ENCODE data around the gene CYP4A22.
"Not testable (repeated sequence)": the region's sequence is repeated elsewhere in the genome, so short reads cannot be mapped to it uniquely, and the experiment has no call there.

The CYP4A22 gene

GRCh38 chr1:47137198-47137597 is at the start of gene CYP4A22:
Gene CYP4A22, plus strand, starts transcription at chr1:47137441. Its CDS starts 45 bp downstream, at chr1:47137486.
- DNase-seq (ENCODE audit: low read depth in 4 of 4, low spot score in 1 of 4) = no peak

GRCh38 chr1:47089356-47089755 is 47.9 kb upstream of the CYP4A22 start:
- DNase-seq (ENCODE audit: low read depth in 4 of 4, low spot score in 1 of 4) = peak in 3 of 4 experiments; percentile 3 to 12 (median 11)

GRCh38 chr1:47091476-47091875 is 45.8 kb upstream of the CYP4A22 start:
- DNase-seq (ENCODE audit: low read depth in 4 of 4, low spot score in 1 of 4) = not testable (repeated sequence)

- no peak for DNase-seq (ENCODE audit: low read depth in 4 of 4, low spot score in 1 of 4)
Observed at GRCh38 chr1:47104816-47105215, 32.4 kb upstream of the CYP4A22 start.

GRCh38 chr1:47106792-47107191 is 30.4 kb upstream of the CYP4A22 start:
- DNase-seq (ENCODE audit: low read depth in 4 of 4, low spot score in 1 of 4) = no peak

- not testable (repeated sequence) for DNase-seq (ENCODE audit: low read depth in 4 of 4, low spot score in 1 of 4)
Observed at GRCh38 chr1:47107851-47108574, 29.2 kb upstream of the CYP4A22 start.

- not testable (repeated sequence) for DNase-seq (ENCODE audit: low read depth in 4 of 4, low spot score in 1 of 4)
Observed at GRCh38 chr1:47109482-47109881, 27.8 kb upstream of the CYP4A22 start.

- no peak for DNase-seq (ENCODE audit: low read depth in 4 of 4, low spot score in 1 of 4)
Observed at GRCh38 chr1:47113178-47113577, 24.1 kb upstream of the CYP4A22 start.

GRCh38 chr1:47121039-47121438 is 16.2 kb upstream of the CYP4A22 start:
- not testable (repeated sequence) for DNase-seq (ENCODE audit: low read depth in 4 of 4, low spot score in 1 of 4)

GRCh38 chr1:47124834-47125233 is 12.4 kb upstream of the CYP4A22 start:
- not testable (repeated sequence) for DNase-seq (ENCODE audit: low read depth in 4 of 4, low spot score in 1 of 4)

- DNase-seq (ENCODE audit: low read depth in 4 of 4, low spot score in 1 of 4) = not testable (repeated sequence)
Observed at GRCh38 chr1:47126997-47127396, 10.2 kb upstream of the CYP4A22 start.

- DNase-seq (ENCODE audit: low read depth in 4 of 4, low spot score in 1 of 4) = no peak
Observed at GRCh38 chr1:47128221-47128620, 9.0 kb upstream of the CYP4A22 start.

- not testable (repeated sequence) for DNase-seq (ENCODE audit: low read depth in 4 of 4, low spot score in 1 of 4)
Observed at GRCh38 chr1:47128854-47129253, 8.4 kb upstream of the CYP4A22 start.

GRCh38 chr1:47129489-47130230 is 7.6 kb upstream of the CYP4A22 start:
- DNase-seq (ENCODE audit: low read depth in 4 of 4, low spot score in 1 of 4) = not testable (repeated sequence)

- DNase-seq (ENCODE audit: low read depth in 4 of 4, low spot score in 1 of 4) = not testable (repeated sequence)
Observed at GRCh38 chr1:47132665-47133064, 4.6 kb upstream of the CYP4A22 start.

- DNase-seq (ENCODE audit: low read depth in 4 of 4, low spot score in 1 of 4) = no peak
Observed at GRCh38 chr1:47137925-47138615, 829 bp downstream of the CYP4A22 start.

GRCh38 chr1:47140358-47140757 is 3.1 kb downstream of the CYP4A22 start:
- DNase-seq (ENCODE audit: low read depth in 4 of 4, low spot score in 1 of 4) = not testable (repeated sequence)

- not testable (repeated sequence) for DNase-seq (ENCODE audit: low read depth in 4 of 4, low spot score in 1 of 4)
Observed at GRCh38 chr1:47143654-47144053, 6.4 kb downstream of the CYP4A22 start.

- not testable (repeated sequence) for DNase-seq (ENCODE audit: low read depth in 4 of 4, low spot score in 1 of 4)
Observed at GRCh38 chr1:47146495-47146894, 9.3 kb downstream of the CYP4A22 start.

- DNase-seq (ENCODE audit: low read depth in 4 of 4, low spot score in 1 of 4) = no peak
Observed at GRCh38 chr1:47147047-47147785, 10.0 kb downstream of the CYP4A22 start.

- not testable (repeated sequence) for DNase-seq (ENCODE audit: low read depth in 4 of 4, low spot score in 1 of 4)
Observed at GRCh38 chr1:47149162-47149561, 11.9 kb downstream of the CYP4A22 start.

Data from stimulated activated CD4-positive, alpha-beta T cell treated with anti-CD3 and anti-CD28 coated beads, Interleukin-1b, Interleukin-23, amount 100 ng/mL, for 24 hours (primary cell).